GM21737 (cell line): Measurements from ENCODE around the gene ZCCHC7.
"Not testable (repeated sequence)": the region's sequence is repeated elsewhere in the genome, so short reads cannot be mapped to it uniquely, and the experiment has no call there.

Source experiments
- ATAC-seq: cut with Tn5 transposase; IDR thresholded peaks from one replicate; pipeline ENCODE4 v1.9.1; 2021; ENCODE audit warnings: mild to moderate bottlenecking, moderate library complexity; ENCODE audit not compliant: unreplicated experiment

The ZCCHC7 gene

DNA sequence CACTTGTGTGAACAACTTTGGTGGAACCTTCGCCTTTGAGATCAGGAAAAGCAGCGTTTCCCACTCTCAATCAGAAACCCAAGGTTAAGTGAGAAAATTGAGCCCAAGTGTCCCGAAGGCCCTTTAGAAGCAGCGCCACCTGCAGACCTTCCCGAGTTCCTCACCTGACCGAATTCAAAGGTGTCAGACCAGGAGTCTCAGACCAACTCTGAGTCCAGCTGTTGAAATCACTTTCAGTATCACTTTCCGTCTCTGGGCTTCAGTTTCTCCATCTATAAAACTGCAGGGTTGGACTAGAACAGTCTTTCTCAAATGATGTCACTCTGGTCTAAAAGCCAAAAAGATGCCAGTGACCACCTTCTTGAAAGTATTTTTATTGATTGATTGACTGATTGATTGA is 270.4 kb downstream of the ZCCHC7 start:
- ATAC-seq, result peak; percentile 79

DNA sequence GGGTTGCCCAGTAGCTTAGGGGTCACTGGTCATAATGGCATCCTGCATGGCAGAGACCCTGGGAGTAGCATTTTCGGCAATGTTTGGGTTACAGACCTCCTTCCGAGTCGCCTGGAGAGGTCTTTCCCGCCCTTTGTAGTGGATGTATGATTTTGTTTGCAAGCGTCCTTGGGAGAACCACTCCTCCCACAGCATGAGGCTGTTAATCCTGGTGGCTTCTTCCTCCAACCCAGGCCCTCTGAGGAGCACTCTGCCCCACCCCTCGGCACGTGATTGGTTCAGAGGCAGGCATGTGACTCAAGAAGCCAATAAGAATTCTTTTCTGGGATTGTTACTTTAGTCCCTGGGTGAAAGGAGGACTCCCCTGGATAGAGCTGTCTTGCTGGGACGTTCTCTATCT is 271.9 kb downstream of the ZCCHC7 start:
- no peak for ATAC-seq

DNA sequence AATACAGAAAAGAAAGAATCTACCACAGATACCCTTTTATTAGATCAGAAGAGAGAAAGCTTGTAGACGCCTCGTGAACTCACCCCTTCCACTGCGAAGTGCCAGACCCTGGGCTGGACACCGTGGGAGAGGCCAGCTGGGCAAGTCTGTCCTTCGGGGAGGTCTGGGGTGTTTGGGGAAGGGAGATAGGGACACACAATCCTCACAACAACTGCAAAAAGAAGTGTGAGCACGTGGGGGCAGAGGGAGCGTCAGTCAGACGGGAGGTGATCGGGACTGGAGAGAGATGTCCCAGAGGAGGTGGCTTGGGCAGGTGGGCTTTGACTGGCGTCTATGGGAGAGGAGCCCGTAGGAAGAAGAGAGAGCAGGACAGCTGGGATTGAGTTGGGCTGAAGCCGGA is 274.9 kb downstream of the ZCCHC7 start:
- ATAC-seq, result no peak

DNA sequence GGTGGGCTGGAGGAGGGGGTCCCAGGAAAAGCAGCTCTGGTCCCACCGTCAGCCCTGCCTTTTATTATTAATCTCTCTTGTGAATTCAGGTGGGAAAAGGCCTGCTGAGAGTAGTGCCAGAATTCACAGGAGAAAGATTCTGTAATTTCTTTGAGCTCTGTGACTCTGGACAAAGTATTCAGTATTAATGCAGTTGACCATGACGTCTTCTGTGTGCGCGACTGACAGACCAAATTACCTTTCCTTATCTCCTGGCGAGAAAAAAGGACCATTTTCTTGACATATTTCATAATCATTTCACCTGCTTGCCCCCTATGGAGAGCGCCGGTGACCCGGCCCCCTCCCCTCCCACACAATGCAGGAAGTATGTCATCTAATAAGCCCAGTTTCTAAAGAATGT is 275.3 kb downstream of the ZCCHC7 start:
- no peak for ATAC-seq

DNA sequence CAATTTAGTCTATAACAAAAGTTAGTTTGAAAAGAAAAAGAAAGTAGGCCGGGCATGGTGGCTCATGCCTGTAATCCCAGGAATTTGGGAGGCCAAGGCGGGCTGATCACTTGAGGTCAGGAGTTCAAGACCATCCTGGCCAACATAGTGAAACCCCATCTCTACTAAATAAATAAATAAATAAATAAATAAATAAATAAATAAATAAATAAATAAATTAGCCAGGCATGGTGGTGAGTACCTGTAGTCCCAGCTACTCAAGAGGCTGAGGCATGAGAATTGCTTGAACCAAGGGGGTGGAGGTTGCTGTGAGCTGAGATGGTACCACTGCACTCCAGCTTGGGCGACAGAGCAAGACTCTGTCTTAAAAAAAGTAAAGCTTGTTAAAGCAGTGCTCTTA is 277.6 kb downstream of the ZCCHC7 start:
- not testable (repeated sequence) for ATAC-seq

DNA sequence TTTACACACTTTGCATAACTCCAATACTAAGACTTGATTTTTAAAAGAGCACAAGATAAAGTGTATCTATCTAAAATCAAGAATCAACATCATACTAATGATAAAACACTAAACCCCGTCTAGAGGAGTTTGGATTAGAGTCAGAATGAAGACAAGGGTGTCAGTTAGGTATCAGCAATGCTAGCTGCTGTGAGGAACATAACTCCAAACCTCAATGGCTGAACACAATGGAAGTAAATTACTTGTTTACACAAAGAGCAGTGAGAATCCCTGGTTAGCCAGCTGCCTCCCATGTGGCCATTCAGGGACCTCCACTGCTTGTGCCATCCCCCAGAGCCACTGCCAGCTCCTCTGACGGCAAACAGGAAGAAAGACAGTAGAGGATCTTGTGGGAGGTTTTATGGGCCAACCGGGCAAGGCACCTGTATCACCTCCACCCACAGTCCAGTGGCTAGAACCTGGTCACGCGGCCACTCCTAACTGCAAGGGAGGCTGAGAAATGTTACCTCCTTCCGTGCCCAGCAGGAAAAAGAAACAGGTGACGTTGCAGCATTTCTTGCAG is 278.2 kb downstream of the ZCCHC7 start:
- no peak for ATAC-seq

DNA sequence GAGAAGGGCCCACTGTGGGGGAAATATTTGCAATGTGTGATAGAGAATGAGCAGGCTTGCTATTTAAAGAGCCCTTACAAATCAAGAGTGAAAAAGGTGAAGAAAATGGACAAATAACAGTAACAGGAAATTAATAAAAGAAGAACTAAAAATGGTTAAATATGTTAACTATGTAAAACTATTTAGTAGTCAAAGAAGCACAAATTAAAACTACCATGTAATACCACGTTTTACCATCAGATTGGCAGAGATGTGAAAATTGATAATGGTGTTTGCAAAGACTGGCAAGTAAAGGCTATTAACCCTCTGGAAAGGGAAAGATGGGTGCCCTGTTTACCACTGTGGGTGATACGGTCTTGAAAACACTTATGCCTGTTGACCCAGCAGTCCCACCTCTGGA is 279.0 kb downstream of the ZCCHC7 start:
- ATAC-seq, result no peak

DNA sequence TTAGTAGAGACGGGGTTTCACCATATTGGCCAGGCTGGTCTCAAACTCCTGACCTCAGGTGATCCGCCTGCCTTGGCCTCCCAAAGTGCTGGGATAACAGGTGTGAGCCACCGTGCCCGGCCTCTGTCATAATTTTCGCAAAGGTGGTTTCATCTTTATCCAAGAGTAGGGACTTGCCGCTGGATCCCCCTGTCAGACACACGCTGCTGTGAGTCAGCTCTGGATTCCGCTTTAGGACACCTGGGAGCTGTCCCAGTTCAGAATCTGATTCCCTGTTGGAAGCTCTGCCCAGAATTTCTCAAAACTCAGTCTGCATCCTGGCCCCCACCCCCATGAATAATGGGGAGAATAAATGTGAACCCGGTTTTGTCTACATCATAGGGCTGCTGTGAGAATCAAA is 284.2 kb downstream of the ZCCHC7 start:
- no peak for ATAC-seq

DNA sequence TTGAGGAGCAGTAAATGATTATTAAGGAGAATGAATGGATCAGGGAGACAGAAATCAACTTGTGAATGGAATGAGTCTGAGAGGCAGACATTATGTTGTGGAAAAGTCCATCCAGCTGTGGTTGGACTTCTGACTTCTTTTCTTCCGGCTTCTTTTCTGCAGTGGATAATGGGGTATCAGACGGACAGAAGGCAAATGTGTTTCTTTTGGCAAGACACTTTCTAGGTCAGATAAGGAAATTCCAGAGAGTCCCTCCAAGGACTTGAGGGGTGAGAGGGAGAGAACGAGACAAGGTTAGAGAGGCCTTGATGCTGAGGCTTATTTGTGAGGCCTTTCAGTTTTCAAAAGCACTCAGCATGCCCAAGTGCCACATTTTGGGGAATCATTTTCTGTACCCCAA is 285.0 kb downstream of the ZCCHC7 start:
- no peak for ATAC-seq

DNA sequence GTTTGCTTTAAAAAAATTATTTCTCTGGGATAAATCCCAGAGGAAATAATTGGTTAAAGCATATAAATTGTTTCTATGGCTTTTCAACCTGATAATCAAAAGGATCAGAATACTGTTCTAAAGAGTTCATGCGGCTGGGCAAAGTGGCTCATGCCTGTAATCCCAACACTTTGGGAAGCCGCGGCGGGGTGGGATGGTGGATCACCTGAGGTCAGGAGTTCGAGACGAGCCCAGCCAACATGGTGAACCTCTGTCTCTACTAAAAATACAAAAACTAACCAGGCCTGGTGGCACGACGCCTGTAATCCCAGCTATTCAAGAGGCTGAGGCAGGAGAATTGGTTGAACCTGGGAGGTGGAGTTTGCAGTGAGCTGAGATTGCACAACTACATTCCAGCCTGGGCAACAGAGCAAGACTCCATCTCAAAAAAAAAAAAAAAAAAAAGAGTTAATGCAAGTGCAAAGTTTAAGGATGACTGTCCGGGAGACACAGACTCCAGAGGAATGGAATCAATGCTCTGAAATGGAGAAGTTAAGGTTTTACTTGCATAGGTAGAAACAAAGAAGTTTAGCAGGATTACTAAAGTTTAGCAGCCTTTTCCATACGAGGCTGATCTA is 285.5 kb downstream of the ZCCHC7 start:
- no peak for ATAC-seq

DNA sequence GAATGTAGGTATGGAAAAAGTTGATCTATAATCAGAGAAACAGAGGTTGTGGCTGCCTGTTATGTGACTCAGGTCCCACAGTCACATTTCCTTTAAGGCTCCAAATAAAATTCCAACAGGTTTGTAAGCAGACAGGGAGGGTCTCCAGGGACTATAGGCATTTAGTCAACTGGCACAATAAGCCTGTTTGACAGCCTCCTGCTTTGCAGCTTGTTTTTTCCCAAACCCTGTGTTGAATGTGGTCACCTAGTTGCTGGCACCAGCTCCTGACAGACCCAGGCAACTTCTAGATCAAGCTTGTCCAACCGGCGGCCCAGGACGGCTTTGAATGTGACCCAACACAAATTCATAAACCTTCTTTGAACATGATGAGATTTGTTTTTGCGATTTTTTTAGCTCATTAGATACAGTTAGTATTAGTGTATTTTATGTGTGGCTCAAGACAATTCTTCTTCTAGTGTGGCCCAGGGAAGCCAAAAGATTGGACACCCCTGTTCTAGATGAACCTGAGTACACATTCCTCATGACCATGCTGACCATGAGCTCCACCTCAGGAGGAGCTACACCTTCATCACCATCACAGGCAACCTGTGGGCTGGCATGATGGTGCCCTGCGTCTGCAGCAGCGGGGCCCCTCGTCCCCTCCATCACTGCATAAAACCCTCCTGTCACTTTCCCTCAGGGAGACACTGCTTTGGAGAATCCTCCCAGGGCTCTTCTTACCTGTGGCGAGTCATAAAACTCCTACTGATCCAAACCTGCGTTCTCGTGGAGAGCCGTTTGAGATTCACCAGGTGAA is 286.4 kb downstream of the ZCCHC7 start:
- ATAC-seq, result no peak

DNA sequence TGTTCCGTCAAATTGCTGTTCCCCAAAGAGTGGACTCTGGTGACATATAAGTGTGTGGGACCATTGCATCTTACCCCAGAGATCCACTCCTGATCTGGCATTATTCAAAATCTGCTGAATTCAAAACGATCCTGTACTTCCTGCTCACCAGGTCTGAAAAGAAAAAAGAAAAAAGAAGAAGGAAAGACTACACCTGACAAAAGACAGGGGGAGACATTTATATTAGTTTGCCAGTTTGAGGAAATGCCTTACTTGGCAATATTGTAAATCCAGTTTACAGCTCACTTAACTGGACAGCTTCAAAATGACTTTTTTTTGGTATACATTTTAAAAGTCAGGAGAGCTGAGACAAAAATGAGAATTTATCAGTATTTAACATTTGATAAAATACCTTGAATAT is 287.1 kb downstream of the ZCCHC7 start:
- no peak for ATAC-seq
